ENCODE results near the gene RILPL1.

RILPL1 gene

DNA sequence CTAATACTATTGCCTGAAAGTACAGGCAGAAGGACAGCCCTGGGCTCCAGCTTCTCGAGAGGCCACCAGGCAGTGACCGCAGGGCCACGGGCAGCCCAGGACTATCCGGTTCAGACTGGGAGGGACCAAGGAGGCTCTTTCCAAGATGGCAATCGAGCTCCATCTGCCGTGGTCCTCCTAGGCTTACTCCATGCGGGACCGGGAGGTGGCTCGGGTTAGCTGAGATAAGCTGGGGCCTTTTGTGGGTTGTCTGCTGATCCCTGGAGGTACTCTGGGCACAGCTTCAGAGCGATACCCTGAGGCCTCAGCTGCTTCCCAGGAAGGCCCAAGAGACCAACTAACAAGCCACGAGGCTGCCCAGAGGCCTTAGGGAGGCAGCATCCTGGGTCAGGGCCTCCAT, 42.5 kb downstream of the RILPL1 start:
- TF ChIP-seq SIN3A (IDR thresholded peaks at IDR 0.05; ENCODE audit: borderline replicate concordance, insufficient read depth, low read length) (no peak), FOXP2 (optimal IDR thresholded peaks at IDR 0.05; ENCODE audit: borderline replicate concordance, extremely low read depth, extremely low read length, insufficient read depth) (no peak), POLR2AphosphoS5 (IDR thresholded peaks at IDR 0.05; ENCODE audit: low read depth, low read length) (no peak), TAF1 (IDR thresholded peaks at IDR 0.05; ENCODE audit: borderline replicate concordance, insufficient read depth, low read length) (no peak)
- TF ChIP-seq, protein P1, sequence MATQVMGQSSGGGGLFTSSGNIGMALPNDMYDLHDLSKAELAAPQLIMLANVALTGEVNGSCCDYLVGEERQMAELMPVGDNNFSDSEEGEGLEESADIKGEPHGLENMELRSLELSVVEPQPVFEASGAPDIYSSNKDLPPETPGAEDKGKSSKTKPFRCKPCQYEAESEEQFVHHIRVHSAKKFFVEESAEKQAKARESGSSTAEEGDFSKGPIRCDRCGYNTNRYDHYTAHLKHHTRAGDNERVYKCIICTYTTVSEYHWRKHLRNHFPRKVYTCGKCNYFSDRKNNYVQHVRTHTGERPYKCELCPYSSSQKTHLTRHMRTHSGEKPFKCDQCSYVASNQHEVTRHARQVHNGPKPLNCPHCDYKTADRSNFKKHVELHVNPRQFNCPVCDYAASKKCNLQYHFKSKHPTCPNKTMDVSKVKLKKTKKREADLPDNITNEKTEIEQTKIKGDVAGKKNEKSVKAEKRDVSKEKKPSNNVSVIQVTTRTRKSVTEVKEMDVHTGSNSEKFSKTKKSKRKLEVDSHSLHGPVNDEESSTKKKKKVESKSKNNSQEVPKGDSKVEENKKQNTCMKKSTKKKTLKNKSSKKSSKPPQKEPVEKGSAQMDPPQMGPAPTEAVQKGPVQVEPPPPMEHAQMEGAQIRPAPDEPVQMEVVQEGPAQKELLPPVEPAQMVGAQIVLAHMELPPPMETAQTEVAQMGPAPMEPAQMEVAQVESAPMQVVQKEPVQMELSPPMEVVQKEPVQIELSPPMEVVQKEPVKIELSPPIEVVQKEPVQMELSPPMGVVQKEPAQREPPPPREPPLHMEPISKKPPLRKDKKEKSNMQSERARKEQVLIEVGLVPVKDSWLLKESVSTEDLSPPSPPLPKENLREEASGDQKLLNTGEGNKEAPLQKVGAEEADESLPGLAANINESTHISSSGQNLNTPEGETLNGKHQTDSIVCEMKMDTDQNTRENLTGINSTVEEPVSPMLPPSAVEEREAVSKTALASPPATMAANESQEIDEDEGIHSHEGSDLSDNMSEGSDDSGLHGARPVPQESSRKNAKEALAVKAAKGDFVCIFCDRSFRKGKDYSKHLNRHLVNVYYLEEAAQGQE (IDR thresholded peaks at IDR 0.05; ENCODE audit: insufficient read depth in 1 of 2, low read depth in 2 of 2, low read length in 2 of 2) = no peak

DNA sequence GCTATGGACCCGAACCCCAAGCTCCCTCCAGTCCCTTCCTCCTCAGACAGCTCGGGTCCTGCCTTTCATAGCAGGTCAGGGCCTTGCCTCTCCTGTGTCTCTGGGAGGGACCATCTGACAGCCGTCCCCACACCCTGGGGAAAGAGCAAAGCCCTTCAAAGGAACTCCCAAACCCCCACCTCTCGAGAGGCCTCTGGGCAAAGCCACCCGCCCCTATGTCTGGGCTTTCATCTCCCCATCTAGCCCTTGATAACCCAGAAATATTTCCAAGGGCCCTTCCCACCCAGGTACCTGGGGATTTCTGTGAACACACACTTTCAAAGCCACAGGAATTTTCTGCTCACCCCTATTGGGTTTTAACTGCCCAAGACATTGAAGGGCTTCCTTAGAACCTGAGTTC, 43.4 kb downstream of the RILPL1 start:
- no peak for TF ChIP-seq FOXP2 (optimal IDR thresholded peaks at IDR 0.05; ENCODE audit: borderline replicate concordance, extremely low read depth, extremely low read length, insufficient read depth)
- TF ChIP-seq, protein P1 (IDR thresholded peaks at IDR 0.05; ENCODE audit: insufficient read depth in 1 of 2, low read depth in 2 of 2, low read length in 2 of 2) = no peak
- TF ChIP-seq TAF1 (IDR thresholded peaks at IDR 0.05; ENCODE audit: borderline replicate concordance, insufficient read depth, low read length) = no peak
- TF ChIP-seq SIN3A (IDR thresholded peaks at IDR 0.05; ENCODE audit: borderline replicate concordance, insufficient read depth, low read length) = no peak
- TF ChIP-seq POLR2AphosphoS5 (IDR thresholded peaks at IDR 0.05; ENCODE audit: low read depth, low read length) = no peak

DNA sequence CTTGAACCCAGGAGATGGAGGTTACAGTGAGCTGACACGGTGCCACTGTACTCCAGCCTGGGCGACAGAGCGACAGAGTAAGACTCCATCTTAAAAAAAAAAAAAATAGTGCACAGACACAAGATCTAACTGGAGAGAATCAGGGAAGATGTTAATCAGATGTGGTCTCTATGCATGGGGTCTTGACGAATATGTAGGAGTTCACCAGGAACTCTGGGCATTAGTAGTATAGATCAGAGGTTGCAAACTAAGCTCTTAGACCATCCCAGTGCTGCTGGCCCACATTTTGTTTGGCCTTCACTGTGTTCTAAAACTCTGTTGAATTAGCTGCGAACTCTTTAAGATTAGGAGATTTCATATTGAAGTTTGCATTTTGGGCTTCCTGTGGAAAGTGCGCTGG, 43.9 kb downstream of the RILPL1 start:
- no peak for TF ChIP-seq POLR2AphosphoS5 (IDR thresholded peaks at IDR 0.05; ENCODE audit: low read depth, low read length)
- no peak for TF ChIP-seq FOXP2 (optimal IDR thresholded peaks at IDR 0.05; ENCODE audit: borderline replicate concordance, extremely low read depth, extremely low read length, insufficient read depth)
- TF ChIP-seq SIN3A (IDR thresholded peaks at IDR 0.05; ENCODE audit: borderline replicate concordance, insufficient read depth, low read length) = no peak
- TF ChIP-seq, protein P1 (IDR thresholded peaks at IDR 0.05; ENCODE audit: insufficient read depth in 1 of 2, low read depth in 2 of 2, low read length in 2 of 2) = no peak
- no peak for TF ChIP-seq TAF1 (IDR thresholded peaks at IDR 0.05; ENCODE audit: borderline replicate concordance, insufficient read depth, low read length)

DNA sequence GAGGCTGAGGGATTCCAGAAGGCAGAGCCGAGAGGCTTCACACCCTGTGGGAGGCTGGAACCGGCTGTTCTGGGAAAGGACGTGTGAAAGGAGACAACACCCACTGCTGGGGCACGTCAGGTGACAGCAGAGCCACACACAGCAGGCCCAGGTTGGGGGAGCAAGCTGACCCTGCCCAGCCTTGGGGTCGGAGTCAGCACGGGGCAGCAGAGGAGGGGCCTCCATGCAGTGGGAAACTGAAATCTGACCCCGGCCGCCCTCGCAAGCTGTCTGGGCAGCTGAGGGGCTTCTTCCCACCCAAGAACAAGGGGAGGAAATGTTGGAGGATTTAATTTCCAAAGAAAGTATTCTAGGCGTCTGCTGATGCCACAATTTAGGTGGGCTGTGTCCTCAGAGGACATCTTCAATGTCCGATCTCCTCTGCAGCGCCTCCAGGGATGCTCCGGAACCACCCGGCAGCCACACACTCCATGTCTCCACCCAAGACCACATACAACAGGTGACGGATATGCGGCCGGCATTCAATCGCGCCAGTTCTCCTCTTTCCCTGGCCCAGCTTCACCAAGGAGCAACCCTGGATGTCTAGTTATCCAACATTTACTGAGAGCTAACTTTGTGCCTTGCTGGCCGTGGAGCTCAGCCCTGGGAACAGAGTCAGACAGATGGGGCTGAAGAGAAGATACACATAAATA, 44.8 kb downstream of the RILPL1 start:
- TF ChIP-seq TAF1 (IDR thresholded peaks at IDR 0.05; ENCODE audit: borderline replicate concordance, insufficient read depth, low read length) = no peak
- TF ChIP-seq FOXP2 (optimal IDR thresholded peaks at IDR 0.05; ENCODE audit: borderline replicate concordance, extremely low read depth, extremely low read length, insufficient read depth) = no peak
- TF ChIP-seq SIN3A (IDR thresholded peaks at IDR 0.05; ENCODE audit: borderline replicate concordance, insufficient read depth, low read length) = no peak
- no peak for TF ChIP-seq POLR2AphosphoS5 (IDR thresholded peaks at IDR 0.05; ENCODE audit: low read depth, low read length)
- TF ChIP-seq, protein P1 (IDR thresholded peaks at IDR 0.05; ENCODE audit: insufficient read depth in 1 of 2, low read depth in 2 of 2, low read length in 2 of 2) = no peak
